GM19240 (cell line): ENCODE data around the gene CHAMP1.
"Not testable (repeated sequence)": the region's sequence is repeated elsewhere in the genome, so short reads cannot be mapped to it uniquely, and the experiment has no call there.

ENCODE experiments used
- DNase-seq: peaks from one replicate; pipeline ENCODE4 v3.0.0; 2011; ENCODE audit warnings: low spot score; ENCODE audit not compliant: insufficient read length

The CHAMP1 gene

DNA sequence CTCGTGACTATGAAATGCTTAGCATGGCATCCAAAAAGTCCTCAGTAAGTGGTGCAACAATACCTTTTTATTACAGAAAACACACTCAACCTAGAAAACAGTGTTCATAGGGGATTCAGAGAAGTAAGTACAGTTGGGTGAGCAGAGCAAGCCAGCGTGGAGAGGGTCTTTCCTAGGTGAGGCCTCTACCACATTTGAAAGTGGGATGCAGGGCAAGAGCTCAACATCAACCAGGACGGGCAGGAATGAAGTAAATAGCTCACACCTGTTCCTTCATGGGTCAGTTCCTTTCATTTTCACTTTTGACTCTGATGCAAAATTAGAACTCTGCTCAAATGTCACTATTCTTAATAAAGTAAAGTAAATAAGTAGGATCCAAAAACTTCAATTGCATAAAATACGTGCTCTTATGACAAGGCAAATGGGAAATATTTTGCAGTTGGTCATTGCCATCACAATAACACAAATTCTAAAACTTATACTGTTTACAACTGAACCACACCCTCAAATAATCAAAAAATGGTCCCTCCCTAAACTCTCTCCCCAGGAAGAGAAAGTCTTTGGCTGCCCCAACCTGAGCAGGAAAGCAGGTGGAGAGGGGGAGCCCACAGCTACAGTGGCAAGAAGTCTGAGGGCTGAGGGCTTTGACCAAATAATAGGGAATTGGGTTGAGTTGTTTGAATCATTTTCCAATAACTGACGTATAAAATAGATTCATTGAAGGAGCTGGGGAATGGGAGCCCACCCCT lies 20.2 kb downstream of the CHAMP1 start:
- no peak for DNase-seq

DNA sequence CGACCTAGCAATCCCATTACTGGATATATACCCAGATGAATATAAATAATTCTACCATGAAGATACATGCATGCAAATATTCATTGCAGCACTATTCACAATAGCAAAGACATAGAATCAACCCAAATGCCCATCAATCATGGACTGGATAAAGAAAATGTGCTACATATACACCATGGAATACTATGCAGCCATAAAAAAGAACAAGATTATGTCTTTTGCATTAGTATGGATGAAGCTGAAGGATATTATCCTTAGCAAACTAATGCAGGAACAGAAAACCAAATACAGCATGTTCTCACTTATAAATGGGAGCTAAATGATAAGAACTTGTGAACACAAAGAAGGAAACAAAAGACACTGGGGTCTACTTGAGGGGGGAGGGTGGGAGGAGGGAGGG lies 22.2 kb downstream of the CHAMP1 start:
- not testable (repeated sequence) for DNase-seq

DNA sequence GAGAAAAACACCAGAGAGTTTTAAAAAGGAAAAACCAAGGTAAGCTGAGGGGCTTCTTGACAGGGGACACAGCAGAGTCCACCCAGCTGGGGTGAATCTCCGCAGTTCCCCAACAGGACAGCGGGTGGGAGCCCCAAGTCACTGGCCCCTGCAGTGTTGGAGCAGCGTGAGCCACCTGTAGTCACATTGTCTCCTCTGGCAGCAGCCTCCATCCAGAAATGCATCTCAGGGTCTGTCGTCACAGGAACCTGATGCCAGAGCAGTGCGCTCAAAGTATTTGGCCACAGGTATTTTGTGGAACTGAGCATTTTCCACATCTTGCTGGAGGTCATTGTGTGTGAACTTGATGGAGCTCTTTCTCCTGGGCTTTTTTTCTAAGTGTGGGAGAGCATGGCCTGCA lies 24.7 kb downstream of the CHAMP1 start:
- no peak for DNase-seq

DNA sequence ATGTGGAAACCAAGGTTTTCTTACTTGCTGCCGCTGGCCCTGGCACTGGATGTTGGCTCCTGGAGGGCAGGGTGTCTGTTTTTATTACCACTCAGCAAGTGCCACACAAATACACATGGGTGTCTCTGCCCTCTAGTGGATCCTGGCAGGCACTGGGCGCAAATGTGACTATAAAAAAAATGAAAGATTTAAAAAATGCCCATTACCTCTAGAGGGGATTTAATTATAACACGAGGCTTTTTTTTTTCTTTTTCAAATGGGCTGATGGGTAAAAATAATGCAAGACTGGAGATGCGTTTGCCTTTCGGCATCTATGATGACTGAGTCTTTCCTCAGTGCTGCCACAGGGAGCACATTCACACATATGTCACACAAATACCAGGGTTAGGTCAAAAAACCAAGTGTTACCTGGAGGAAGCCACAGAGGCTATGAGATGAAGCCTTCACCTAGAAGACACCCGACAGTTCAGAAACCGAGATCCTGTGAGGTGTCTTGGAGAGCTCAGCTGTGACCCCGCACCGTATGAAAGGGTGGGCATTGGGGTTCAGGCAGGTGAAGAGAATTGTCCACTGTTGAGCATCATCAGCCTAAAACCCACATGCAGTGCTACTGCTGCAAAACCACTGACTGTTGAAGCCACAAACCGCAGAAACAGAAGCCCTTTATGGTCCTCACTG lies 25.7 kb downstream of the CHAMP1 start:
- DNase-seq, result no peak

DNA sequence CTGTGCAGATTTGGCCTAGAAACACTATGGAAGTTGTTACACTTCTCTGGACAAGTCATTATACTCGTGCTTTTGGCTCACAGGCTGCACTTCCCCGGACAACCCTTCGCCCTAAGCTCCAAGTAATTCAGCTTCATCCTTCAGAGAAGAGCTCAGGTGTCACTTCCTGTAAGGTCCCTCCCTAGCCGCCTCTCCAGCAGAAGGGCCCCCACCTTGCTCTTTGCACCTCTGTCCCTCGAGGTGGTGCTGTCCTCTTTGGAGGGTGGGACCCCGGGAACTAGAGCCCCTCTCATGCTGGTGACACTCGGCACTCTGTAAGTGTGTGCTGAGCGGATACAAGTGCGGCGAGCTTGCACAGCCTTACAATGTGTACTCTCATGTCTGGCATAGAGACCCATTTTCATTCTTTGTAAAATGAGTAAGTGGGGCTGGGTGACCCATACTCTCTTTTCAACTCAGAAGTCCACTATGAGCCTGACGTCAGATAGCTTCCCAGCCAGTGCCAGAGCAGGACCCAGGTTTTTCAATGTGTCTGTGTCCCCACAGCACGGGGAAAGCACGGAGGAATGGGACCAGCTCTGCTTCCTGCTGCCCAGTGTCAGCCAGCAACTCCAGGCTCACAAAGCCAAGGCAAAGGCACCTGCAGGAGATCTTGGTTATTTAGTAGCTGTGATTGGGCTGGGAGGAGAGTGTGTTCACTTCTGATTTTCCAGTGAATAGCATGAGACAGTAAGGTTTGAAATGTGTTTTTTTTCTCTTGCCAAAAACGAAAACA lies 26.9 kb downstream of the CHAMP1 start:
- no peak for DNase-seq

DNA sequence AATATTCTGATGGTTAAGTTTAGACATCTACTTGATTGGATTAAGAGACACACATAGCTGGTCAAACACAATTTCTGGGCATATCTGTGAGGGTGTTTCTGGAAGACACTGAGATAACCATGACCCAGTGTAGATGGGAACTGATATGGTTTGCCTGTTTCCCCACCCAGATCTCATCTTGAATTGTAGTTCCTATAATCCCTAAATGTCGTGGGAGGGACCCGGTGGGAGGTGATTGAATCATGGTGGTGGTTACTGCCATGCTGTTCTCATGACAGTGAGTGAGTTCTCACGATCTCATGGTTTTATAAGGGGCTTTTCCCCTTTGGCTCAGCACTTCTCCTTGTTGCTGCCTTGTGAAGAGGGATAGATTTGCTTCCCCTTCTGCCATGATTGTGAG lies 33.0 kb downstream of the CHAMP1 start:
- DNase-seq, result not testable (repeated sequence)

DNA sequence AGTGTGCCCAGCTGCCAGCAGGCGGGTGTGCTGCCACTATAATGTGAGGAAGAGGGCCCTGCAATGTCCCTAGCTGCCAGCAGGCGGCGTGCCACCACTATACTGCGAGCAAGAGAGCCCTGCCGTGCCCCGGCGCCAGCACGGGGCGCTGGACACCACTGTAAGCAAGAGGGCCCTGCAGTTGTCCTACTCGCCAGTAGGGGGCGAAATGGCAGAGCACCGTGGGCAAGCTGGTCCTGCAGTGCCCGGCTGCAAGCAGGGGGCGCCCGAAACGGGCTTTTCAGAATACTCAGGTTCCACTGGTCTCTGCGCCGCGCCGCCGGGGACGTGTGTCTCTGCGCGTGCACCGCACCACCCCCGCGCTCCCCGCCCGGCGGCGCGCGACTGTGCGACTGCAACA lies 38.5 kb downstream of the CHAMP1 start:
- DNase-seq, result not testable (repeated sequence)

DNA sequence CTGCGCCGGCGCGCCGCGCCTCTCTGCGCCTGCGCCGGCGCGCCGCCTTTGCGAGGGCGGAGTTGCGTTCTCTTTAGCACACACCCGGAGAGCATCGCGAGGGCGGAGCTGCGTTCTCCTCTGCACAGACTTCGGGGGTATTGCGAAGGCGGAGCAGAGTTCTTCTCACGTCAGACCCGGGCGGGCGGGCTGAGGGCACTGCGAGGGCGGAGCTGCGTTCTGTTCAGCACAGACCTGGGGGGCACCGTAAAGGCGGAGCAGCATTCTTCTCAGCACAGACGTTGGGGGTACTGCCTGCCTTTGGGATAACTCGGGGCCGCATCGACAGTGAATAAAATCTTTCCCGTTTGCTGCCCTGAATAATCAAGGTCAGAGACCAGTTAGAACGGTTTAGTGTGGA lies 39.1 kb downstream of the CHAMP1 start:
- DNase-seq, result not testable (repeated sequence)
